ENCODE measurements around the gene CHFR.
"Not testable (repeated sequence)": the region's sequence is repeated elsewhere in the genome, so short reads cannot be mapped to it uniquely, and the experiment has no call there.

CHFR gene

DNA sequence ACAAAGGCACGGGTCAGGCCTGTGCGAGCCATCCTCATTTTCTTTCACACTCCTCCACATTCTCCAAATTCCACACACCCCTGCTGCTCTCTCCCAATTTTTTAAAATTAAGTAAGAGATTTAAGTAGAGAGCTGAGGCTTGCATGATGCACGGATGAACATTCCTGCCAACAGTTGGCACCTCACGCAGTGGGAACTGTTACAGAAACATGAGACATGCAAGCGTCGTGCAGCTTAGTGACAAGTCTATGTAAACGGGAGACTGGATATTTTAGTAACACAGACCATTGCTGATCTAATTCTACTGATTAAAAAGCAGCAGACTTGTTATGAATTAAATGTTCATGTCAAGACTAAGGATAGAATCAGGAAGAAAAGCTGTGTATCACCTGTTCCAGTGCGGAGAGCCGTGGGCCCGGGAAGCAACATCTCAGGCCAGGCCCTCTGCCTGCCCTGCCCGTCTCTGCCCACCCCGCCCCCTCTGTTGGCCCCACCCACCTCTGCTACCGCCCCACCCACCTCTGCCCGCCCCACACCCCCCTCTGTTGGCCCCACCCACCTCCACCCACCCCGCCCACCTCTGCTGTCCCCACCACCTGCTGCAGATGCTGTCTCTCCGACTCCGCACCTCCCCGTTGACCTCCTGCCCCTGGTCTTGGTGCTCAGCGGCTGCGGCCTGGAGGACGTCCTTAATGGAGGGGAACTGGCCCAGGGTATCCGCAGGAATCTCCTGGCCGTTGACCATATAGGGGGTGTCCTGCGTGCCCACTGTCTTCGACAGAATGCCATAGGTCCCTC lies 79.9 kb downstream of the CHFR start:
- DNase-seq, result no peak

DNA sequence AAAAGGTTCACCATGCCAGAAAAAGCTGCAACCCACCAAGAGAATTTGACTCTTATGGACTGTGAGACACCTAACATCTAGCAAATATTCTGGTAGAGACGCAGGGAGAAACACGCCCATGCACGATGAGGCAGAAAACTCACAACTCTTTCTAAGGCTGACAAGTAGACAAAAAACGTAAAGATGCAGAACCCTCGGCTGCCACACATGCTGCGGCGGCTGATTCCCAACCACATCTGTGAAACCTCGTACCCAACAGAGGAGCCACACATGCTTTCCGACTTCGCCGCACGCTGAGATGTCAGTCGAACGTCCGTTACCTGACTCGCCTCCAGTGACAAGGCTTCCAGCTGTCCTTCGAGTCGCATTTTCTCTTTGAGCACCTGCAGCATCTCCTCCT lies 80.5 kb downstream of the CHFR start:
- peak; percentile 14 for DNase-seq

DNA sequence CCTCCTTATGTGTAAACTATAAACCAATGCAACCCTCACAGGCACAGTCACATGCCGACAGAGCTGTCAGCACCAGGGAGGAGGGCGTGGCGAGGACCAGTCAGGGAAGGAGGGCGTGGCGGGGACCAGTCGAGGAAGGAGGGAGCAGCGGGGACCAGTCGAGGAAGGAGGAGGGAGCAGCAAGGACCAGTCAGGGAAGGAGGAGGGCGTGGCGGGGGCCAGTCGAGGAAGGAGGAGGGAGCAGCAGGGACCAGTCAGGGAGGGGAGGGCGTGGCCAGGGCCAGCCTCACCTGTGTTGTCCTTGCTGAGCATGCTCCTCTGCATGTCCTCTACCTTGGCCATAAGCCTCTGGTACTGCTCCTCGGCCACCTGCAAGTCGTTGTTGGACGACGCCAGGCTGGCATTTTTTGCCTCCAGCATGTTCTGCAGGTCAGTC lies 83.0 kb downstream of the CHFR start:
- DNase-seq, result no peak

DNA sequence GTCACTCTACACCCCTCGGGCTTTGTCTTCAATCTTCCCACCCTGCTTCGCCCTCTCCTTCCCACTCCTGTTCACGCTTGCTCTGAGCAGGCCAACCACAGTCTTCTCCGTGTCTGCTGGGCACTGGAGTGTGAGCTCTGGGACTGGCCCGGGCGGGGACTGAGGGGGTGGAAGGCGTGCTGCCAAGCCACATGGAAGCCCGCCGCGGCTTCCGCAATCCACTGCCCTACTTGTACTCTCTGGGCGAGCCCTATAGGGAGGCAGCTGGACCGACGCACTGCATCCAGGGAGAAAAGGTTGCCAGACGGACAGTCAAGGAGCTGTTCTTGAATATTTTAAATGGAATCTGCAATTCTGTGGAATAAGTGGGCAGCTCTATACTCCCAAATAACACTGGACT lies 83.5 kb downstream of the CHFR start:
- no peak for DNase-seq

DNA sequence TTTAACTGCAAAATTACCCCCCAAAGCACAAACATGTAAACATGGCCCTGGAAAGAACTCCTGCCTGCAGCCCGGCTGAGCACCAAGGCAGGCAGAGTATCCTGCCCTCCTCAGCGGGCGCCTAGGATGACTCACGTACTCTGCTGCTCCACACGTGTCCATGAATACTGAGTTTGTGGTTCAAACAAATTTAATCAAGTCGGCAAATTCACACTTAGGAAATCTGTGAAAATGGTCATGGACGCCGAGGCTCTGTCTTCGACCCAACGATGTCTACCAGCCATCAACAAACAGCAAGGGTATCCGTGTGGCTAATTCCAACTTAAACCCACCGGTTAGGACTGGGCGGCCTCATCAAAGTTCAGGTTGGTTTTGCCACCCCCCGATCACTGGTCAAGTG lies 84.3 kb downstream of the CHFR start:
- no peak for DNase-seq

DNA sequence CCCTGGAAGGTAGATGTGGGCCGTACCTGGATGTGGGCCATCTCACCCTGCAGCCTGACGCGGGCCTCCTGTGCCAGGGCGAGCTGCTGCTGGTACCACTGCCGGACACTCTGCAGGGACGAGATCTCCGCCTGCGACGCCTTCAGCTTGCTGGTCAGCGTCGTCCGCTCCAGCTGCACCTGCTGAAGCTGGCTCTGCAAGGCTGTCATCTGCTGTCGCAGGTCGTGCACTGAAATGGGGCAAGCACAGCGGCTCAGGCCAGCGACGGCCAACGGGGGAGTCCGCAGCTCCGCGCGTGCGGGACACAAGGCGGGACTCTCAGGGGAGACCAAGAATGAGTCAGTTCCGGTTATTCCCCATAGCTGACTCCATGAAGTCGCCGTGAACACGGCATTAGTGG lies 85.7 kb downstream of the CHFR start:
- DNase-seq, result no peak

DNA sequence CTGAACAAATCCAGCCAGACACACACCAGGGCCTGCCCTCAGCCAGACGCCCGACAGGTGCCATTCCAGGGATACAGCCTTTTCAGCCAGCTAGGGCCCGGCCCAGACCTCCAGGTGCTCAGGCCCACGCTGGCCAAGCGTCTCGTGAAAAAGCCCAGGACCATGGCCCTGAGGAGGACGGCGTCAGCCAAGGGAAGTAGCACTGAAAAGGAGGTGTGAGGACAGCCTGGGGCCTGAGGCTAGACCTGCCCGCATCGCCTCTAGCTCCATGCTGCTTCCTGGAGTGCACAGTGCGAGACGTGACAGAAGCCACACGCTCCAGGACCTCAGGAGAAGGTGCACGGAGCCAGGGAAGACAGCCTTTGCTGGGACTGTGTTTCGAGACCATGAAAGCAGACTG lies 88.6 kb downstream of the CHFR start:
- no peak for DNase-seq

DNA sequence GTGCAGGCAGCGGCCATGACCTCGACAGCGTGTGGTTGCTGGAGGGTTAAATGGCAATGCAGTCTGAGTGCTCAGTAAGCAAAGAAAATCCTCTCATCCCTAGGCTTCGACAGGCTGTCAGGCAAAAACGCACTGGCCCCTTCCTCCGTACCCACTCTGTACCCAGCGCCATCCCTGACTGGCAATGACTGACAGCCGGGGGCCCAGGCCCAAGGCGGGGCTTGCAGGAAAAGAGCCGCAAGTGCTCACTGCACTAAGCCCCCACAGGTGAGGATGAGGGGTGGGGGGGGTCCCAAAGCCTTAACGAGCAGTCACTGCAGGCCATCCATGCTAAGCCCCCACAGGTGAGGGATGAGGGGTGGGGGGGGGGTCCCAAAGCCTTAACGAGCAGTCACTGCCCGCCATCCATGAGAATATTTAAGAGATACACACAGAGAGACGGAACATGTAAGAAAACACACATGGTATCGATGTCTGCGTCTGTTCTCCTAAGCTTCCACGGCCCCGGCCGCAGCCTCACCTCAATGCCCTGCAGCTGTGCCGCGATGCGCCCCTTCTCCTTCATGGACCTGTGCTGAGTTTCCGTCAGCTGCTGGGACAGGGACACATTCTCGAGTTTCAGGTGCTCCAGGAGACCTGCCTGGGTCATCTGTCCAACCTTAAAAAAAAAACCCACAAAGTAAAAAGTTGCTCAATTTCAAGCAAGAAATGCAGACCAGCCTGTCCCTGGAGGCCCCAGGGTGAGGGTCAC lies 89.4 kb downstream of the CHFR start:
- no peak for DNase-seq

DNA sequence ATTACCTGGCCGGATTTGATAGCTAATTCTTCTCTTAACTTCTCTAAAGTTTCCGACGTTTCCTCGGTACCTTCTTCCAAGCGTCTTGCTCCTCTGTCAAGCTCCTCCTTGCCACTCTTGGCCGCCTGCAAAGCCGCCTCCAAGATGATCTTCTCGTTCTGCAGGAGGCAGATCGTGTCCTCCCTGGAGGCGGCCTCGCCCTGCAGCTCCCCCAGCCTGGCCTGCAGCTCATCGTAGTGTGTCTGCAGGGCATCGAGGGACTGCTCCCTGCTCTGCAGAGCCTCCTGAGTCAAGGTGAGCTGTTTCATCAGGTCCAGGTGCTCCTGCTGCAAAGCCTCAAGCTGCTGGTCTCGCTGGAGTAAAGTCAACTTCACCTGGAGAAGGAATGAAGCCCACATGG lies 91.6 kb downstream of the CHFR start:
- no peak for DNase-seq

DNA sequence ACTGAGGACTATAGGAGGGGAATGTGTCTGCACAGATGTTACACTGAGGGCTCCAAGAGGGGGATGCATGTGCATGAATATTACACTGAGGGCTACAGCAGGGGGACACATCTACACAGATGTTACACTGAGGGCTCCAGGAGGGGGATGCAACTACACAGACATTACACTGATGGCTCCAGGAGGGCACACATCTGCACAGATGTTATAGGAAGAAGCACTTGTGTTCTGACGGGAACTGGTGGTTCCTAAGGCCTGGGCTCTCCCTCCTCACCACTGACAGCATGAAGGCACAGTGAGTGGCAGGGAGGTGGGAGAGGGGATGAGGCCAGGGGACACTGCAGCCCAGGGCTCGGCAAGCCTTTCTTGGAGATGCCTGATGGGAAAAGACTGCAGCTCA lies 95.5 kb downstream of the CHFR start:
- DNase-seq, result not testable (repeated sequence)

DNA sequence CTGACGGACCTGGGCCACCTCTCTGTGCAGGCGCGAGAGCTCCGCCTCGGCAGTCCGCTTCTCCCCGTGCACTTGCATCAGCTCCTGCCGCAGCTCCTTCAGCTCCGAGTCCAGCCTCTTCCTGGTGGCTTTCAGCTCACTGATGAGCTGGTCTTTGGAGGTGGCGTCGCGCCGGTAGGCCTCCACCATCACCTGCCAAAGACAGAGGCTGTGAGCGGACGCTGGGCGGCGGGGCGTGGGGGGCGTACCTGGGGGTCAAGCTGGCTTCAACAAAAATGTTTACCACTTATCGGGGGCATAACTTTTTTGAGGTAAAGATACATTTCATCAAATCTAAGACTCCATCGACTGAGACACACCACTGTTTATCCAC lies 98.3 kb downstream of the CHFR start:
- DNase-seq, result no peak

DNA sequence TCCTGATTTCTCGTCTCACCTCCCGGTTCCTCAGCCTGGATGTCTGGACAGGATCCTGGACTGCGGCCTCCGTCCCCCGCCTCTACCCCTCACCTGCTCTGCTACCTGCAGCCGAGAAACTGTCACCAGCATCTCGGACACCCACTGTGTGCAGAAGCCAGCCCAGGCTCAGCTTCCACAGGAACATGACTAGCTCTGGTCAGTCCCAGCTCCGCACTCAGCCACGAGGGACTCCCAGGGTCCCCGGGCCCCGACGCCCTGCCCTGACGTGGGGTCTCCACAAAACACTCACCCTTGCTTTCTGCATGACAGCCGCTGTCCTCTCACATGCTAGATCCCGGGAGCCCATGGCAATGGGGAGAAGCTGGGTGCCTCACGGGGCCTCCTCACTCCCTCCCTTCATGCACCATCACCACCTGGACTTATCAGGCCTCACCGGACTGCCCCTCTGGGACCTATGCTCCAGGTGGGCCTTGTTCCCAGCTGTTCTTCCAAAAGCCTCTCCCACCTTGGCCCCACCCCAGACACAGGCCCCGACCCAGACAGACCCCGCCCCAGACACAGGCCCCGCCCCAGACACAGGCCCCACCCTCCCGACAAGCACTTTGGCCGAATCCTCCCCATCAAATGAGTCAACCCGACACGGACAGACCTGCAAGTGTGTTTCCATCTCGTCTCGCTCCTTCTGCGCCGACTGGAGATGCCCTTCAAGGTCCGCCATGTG lies 98.9 kb downstream of the CHFR start:
- no peak for DNase-seq

DNA sequence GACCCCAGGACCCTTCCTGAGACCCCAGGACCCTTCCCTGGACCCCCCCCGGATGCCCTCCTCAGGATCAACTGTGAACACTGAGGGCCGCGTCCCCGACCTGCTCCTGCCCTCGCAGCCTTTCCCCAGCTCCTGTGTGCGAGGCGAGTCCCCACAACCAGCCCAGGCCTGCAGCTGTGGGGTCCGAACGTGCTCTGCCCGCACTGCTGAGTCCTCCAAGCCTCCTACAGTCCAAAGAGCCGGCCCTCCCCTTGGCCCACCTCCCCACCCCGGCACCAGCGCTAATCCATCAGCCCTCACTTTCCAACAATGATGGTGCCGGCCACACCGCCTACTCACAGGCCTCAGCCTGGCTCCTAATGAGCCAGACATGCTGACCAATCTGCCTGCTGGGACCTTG lies 99.5 kb downstream of the CHFR start:
- DNase-seq, result no peak

DNA sequence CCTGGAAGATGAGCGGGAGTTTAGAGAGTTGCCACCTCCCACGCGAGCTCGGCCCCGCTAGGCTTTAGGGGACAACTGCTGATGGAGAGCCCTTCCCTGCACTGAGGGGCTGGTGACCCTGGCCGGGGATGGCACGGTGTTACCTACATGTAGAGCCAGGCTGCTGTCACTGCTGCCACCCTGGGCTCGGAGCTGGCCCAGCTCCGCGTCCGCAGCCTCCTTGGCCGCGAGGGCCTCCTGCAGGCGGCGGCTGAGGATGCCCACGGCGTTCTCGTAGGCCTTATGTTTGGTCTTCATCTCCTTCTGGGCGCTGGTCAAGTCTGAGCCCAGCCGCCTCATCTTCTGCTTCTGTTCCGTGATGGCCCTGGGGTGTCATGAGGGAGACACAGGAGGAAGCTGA lies 101.2 kb downstream of the CHFR start:
- no peak for DNase-seq

DNA sequence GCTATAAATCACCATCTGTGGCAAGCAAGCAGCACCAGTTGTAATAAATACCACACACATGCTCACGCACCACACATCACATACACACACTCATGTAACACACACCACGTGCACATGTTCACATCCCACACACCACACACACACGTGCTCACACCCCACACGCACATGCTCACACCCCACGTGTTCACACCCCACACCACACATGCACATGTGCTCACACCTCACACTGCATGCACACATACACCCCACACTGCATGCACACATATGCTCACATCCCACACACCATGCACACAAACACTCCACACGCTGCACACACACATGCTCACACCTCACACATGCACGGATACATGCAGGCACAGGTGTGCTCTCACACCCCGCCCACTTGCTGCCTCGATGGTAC lies 102.8 kb downstream of the CHFR start:
- DNase-seq, result no peak

DNA sequence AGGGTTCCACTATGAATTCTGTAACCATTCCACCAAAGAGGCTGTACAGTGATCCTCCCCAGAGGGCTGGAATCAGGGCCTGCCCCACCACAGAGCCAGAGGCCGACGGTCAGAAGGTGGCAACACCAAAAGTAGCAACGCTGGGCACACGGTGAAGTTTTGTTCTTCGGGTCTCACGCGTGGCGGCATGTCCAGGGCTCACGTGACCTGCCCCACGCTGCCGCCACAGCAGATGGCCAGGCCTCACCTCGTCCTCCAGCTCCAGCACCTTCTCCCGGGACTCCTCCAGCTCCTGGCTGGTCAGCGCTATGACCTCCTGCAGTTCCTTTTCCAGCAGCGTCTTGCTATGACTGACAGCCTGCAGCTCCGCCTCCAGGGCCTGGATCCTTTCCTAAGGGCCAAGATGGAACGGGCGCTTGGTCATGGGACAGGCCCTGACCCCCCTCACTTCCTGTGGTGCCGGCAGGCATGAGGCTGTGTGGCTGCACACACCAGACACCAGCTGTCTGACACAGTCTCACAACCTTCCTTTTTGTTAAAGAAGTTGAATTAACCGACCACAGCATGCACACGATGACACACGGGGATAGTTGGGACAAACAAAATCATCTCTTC lies 103.4 kb downstream of the CHFR start:
- DNase-seq, result no peak

All from activated CD4-positive, alpha-beta T cell treated with anti-CD3 and anti-CD28 coated beads, Interleukin-2, amount 50 U/mL, for 16 hours (primary cell).